MG63 (cell line): ENCODE results near the gene KCNMA1. TPM values are rescaled to one million over a fixed set of nuclear protein-coding genes. Genes with fewer than 3 reads are reported as not detected.

Experiments
- DNase-seq: peaks from one replicate; pipeline ENCODE4 v3.0.0-alpha.2; 2020
- H3K27me3 ChIP-seq: fragments of 250-450 bp; sonication (Bioruptor Pico); 2 replicates; pipeline ENCODE4 v1.5.1; 2020; ENCODE audit warnings: mild to moderate bottlenecking, moderate library complexity
- H3K36me3 ChIP-seq: fragments of 250-450 bp; sonication (Bioruptor Pico); 2 replicates; pipeline ENCODE4 v1.5.1; 2020; ENCODE audit warnings: mild to moderate bottlenecking, moderate library complexity
- H3K4me3 ChIP-seq: fragments of 250-450 bp; sonication (Bioruptor Pico); 2 replicates; pipeline ENCODE4 v1.5.1; 2020; ENCODE audit warnings: mild to moderate bottlenecking, moderate library complexity
- H3K9me3 ChIP-seq: fragments of 250-450 bp; sonication (Bioruptor Pico); 2 replicates; pipeline ENCODE4 v1.5.1; 2020; ENCODE audit warnings: mild to moderate bottlenecking, moderate library complexity
- total RNA-seq: library from RNA; depleted of rRNA; stranded (reverse); fragments of >200 nt; shearing (Covaris generic); gene quantifications from 2 replicates; pipeline ENCODE4 v1.2.3, GENCODE V29; 2014; ENCODE audit warnings: low replicate concordance

KCNMA1 gene
- total RNA-seq, 1 experiment from 2014 or later, result 40.8 TPM

GRCh38 chr10:77332256-77332655, 305.4 kb downstream of the KCNMA1 start:
- Histone ChIP-seq H3K9me3 (no peaks in the 10 kb centered on the region), H3K4me3 (no peak overlapping the region), H3K36me3 (no peaks in the 10 kb centered on the region), H3K27me3 (no peaks in the 10 kb centered on the region)
- no peak for DNase-seq

DNA sequence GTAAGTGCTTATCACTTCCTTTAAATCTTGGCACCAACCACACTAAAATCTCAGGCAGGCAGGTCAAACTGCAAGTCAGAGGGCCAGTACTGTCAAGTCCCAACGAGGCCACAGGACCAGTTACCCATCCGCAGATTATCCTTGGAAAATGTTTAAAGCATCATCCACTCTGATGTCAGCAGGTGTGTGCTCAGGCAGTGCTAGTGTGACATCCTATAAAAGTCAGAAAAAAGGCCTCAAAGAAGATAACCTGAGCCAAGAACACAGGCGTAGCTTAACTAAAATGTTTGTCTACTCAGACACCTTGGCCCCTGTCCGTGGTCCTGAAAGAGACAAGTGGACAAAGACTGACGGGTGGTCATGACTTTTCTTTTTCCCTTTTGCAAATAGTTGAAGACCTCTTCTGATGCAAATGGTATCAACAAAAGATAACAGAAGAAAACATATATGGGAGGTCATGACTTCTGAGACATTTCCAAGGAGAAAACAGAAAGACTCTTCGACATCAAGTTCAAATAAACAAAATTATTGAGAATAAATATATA, 309.3 kb downstream of the KCNMA1 start:
- Histone ChIP-seq H3K36me3 (no peaks in the 10 kb centered on the region), H3K4me3 (no peak overlapping the region), H3K27me3 (no peaks in the 10 kb centered on the region), H3K9me3 (no peaks in the 10 kb centered on the region)
- DNase-seq, result no peak

DNA sequence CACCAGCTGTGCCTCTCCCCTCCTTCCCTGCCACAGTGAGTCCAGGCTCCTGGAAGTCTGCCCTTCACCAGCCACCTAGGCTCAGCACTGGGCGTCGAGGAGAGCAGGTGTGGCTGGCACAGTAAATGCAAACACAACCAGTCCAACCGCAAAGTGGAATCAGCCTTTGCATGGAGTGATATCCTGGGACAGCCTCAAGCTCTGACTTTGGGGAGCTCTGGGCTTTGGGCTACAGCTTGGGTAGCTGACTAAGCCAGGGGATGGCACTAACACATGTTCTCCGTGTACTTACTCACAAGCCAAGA, 312.4 kb downstream of the KCNMA1 start:
- DNase-seq, result no peak
- H3K27me3 ChIP-seq, result no peaks in the 10 kb centered on the region
- H3K36me3 ChIP-seq, result peaks cover 12% of the 10 kb centered on the region
- H3K4me3 ChIP-seq, result no peak overlapping the region
- peaks cover 7% of the 10 kb centered on the region; the same call in 1 of the 2 replicates for H3K9me3 ChIP-seq

DNA sequence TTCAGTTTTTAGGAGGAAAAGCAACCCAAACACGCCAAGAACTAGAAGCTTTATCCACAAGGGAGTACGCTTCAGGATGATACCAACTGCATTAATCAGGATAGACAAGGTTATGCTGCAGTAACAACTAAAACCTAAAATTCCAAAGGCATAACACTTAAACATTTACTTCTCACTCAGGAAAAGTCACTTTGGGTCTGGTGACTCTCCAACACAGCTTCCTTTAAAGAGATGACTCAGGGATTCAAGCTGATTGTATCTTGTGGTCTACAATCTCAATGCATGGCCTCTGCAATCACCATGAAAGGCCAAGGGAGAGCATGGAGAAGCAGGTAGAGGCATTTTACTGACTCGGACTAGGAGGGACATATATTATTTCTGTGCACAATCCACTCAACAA, 315.8 kb downstream of the KCNMA1 start:
- DNase-seq, result no peak

GRCh38 chr10:77320971-77321471, 316.6 kb downstream of the KCNMA1 start:
- Histone ChIP-seq H3K36me3 (peaks cover 12% of the 10 kb centered on the region), H3K4me3 (no peak overlapping the region), H3K27me3 (no peaks in the 10 kb centered on the region), H3K9me3 (peaks cover 7% of the 10 kb centered on the region; the same call in 1 of the 2 replicates)
- peak; percentile 36 for DNase-seq

More for the DNA sequence above, 315.8 kb downstream of the KCNMA1 start:
- Histone ChIP-seq H3K4me3 (no peak overlapping the region), H3K36me3 (peaks cover 12% of the 10 kb centered on the region), H3K27me3 (no peaks in the 10 kb centered on the region), H3K9me3 (peaks cover 7% of the 10 kb centered on the region; the same call in 1 of the 2 replicates)

- peak; percentile 93 for DNase-seq
- H3K9me3 ChIP-seq, result peaks cover 7% of the 10 kb centered on the region; the same call in 1 of the 2 replicates
- peaks cover 15% of the 10 kb centered on the region for H3K36me3 ChIP-seq
- peak overlapping the region; percentile 15; the same call in 1 of the 2 replicates for H3K4me3 ChIP-seq
- H3K27me3 ChIP-seq, result no peaks in the 10 kb centered on the region
Measured at GRCh38 chr10:77319557-77319956, 318.1 kb downstream of the KCNMA1 start.

DNA sequence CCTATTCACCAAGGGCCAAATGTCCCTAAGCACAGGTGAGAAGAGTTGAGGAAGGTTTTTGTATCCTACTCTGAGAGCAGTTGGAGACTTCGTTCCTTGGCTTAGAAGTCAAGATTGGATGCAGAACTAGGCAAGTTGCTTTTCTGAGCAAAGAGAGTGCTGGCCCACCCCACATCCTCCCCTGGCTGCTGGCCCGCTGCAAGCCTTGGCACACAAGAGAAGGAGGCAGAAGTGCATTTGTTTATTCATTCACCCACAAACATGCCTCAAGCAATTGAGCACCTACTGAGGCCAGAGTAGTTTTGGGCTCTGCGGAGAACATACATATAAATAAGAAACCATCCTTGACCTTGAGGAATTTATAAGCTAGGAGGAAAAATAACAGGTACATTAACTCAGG, 318.9 kb downstream of the KCNMA1 start:
- Histone ChIP-seq H3K27me3 (no peaks in the 10 kb centered on the region), H3K4me3 (no peak overlapping the region), H3K36me3 (peaks cover 15% of the 10 kb centered on the region), H3K9me3 (peaks cover 7% of the 10 kb centered on the region; the same call in 1 of the 2 replicates)
- DNase-seq, result peak; percentile 92

GRCh38 chr10:77317221-77317620, 320.4 kb downstream of the KCNMA1 start:
- DNase-seq, result no peak
- no peak overlapping the region for H3K4me3 ChIP-seq
- no peaks in the 10 kb centered on the region for H3K27me3 ChIP-seq
- peaks cover 5% of the 10 kb centered on the region; the same call in 1 of the 2 replicates for H3K9me3 ChIP-seq
- H3K36me3 ChIP-seq, result peaks cover 9% of the 10 kb centered on the region

- no peaks in the 10 kb centered on the region for H3K9me3 ChIP-seq
- H3K36me3 ChIP-seq, result peaks cover 3% of the 10 kb centered on the region; the same call in 1 of the 2 replicates
- H3K4me3 ChIP-seq, result no peak overlapping the region
- H3K27me3 ChIP-seq, result no peaks in the 10 kb centered on the region
- no peak for DNase-seq
Measured at GRCh38 chr10:77315496-77316129, 322.0 kb downstream of the KCNMA1 start.

DNA sequence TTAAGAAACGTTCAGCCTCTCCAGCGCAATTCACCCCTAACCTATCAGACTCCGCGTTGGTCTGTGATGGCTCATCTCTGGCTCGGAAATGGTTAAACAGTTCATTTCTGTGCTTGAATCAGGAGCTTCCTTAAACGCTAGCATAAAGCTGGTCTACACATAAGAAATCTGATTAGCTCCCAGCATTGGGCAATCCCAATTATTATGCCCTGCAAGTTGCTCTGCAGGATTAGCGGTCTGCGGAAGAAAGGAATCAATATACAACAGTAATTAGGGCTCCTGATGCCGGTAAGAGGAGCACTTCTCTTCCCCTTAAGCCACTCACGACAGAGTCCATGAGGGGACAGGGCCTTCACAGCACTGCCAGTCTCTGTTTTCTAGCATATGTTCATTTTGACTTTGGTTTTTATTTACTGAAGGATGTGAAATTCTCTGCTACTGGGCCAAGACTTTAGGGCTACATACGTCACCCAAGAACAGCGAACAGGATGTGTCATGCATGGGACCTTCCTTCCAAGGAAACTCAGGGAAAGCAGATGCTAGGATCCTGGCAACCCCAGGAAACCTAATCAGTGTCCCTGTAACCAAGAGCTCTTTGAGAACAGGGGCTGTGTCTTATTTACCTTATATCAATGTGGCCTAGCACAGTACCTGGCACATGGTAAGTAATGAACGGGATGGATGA, 324.4 kb downstream of the KCNMA1 start:
- no peaks in the 10 kb centered on the region for H3K27me3 ChIP-seq
- no peak overlapping the region for H3K4me3 ChIP-seq
- H3K9me3 ChIP-seq, result no peaks in the 10 kb centered on the region
- DNase-seq, result no peak
- H3K36me3 ChIP-seq, result peaks cover 3% of the 10 kb centered on the region

DNA sequence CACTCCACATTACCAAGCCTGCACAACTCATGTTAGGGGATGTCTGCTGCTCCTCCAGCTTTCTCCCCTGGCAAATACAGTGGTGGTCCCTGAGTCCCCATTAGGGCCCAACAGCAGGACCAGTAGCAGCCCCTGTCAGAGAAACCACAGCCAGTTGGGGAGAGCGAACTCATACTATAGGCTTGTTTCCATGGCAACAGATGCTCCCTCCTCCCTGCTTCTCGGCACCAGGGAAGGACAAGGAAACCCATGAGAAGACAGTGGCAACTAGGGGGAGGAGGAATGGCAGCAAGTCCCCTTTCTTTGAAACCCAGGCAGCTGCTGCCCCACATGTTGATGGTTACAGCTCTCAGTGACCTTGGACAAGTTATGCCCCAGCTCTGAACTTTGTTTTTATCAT, 326.4 kb downstream of the KCNMA1 start:
- peaks cover 3% of the 10 kb centered on the region for H3K36me3 ChIP-seq
- H3K4me3 ChIP-seq, result no peak overlapping the region
- H3K27me3 ChIP-seq, result no peaks in the 10 kb centered on the region
- DNase-seq, result no peak
- H3K9me3 ChIP-seq, result no peaks in the 10 kb centered on the region

- Histone ChIP-seq H3K36me3 (peaks cover 3% of the 10 kb centered on the region), H3K27me3 (no peaks in the 10 kb centered on the region), H3K4me3 (no peak overlapping the region), H3K9me3 (no peaks in the 10 kb centered on the region)
- DNase-seq, result no peak
Measured at GRCh38 chr10:77310288-77310840, 327.2 kb downstream of the KCNMA1 start.

- DNase-seq, result no peak
- Histone ChIP-seq H3K27me3 (no peaks in the 10 kb centered on the region), H3K9me3 (no peaks in the 10 kb centered on the region), H3K4me3 (no peak overlapping the region), H3K36me3 (no peaks in the 10 kb centered on the region; the same call in none of the 2 replicates)
Measured at GRCh38 chr10:77309509-77309908, 328.1 kb downstream of the KCNMA1 start.

DNA sequence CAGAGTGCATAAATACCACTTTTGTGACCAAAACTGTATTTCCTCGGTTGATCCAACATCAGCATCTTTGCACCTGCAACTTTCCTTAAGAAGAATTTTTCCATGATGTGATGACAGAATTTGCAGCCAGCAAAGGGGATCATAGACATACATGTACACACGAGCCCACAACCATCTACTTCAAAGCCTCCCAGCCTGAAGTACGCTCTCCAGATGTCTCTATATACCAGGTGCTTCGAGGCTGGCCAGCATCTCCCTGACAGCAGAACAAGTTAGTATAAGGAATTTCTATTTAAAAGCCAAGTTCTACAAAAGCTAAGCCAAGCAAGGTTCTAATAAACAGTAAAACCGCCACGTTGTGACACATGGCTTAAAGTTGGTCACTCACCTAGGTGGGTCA, 328.5 kb downstream of the KCNMA1 start:
- Histone ChIP-seq H3K36me3 (peaks cover under 1% of the 10 kb centered on the region), H3K4me3 (no peak overlapping the region), H3K9me3 (0 out of 2 replicates have a peak, but pooled peaks cover under 1% of the 10 kb centered on the region), H3K27me3 (no peaks in the 10 kb centered on the region)
- DNase-seq, result no peak

GRCh38 chr10:77308084-77308732, 329.4 kb downstream of the KCNMA1 start:
- no peaks in the 10 kb centered on the region for H3K27me3 ChIP-seq
- no peak for DNase-seq
- H3K36me3 ChIP-seq, result peaks cover 9% of the 10 kb centered on the region
- H3K4me3 ChIP-seq, result no peak overlapping the region
- 0 out of 2 replicates have a peak, but pooled peaks cover 6% of the 10 kb centered on the region for H3K9me3 ChIP-seq

- H3K27me3 ChIP-seq, result no peaks in the 10 kb centered on the region
- no peak for DNase-seq
- no peak overlapping the region for H3K4me3 ChIP-seq
- peaks cover 12% of the 10 kb centered on the region; the same call in 1 of the 2 replicates for H3K9me3 ChIP-seq
- peaks cover 19% of the 10 kb centered on the region for H3K36me3 ChIP-seq
Measured at GRCh38 chr10:77306666-77307065, 330.9 kb downstream of the KCNMA1 start.
